ENCODE data around the gene LYPD6.

DNA sequence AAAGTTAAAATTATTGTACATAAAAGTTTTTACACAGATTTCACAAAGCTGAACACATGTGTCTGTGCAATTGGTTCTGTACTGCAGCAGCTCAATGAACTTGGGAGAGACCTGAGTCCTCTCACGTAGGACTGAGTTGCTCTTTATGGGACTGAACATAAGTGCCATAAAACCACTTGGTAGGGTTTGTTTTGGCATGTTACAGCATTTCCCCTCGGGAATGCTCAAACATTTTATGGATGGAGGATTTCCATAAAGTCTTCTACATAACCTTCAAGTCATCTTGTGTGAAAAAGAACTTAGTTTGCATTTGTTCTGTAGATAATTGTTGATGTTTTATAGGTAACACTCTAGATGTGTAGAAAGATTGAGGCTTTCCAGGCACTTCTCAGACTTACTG lies 15.9 kb downstream of the LYPD6 start:
- TF ChIP-seq, protein P1, sequence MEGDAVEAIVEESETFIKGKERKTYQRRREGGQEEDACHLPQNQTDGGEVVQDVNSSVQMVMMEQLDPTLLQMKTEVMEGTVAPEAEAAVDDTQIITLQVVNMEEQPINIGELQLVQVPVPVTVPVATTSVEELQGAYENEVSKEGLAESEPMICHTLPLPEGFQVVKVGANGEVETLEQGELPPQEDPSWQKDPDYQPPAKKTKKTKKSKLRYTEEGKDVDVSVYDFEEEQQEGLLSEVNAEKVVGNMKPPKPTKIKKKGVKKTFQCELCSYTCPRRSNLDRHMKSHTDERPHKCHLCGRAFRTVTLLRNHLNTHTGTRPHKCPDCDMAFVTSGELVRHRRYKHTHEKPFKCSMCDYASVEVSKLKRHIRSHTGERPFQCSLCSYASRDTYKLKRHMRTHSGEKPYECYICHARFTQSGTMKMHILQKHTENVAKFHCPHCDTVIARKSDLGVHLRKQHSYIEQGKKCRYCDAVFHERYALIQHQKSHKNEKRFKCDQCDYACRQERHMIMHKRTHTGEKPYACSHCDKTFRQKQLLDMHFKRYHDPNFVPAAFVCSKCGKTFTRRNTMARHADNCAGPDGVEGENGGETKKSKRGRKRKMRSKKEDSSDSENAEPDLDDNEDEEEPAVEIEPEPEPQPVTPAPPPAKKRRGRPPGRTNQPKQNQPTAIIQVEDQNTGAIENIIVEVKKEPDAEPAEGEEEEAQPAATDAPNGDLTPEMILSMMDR (tag by site-specific recombination; IDR thresholded peaks at IDR 0.05): no peak
- TF ChIP-seq, protein P2, sequence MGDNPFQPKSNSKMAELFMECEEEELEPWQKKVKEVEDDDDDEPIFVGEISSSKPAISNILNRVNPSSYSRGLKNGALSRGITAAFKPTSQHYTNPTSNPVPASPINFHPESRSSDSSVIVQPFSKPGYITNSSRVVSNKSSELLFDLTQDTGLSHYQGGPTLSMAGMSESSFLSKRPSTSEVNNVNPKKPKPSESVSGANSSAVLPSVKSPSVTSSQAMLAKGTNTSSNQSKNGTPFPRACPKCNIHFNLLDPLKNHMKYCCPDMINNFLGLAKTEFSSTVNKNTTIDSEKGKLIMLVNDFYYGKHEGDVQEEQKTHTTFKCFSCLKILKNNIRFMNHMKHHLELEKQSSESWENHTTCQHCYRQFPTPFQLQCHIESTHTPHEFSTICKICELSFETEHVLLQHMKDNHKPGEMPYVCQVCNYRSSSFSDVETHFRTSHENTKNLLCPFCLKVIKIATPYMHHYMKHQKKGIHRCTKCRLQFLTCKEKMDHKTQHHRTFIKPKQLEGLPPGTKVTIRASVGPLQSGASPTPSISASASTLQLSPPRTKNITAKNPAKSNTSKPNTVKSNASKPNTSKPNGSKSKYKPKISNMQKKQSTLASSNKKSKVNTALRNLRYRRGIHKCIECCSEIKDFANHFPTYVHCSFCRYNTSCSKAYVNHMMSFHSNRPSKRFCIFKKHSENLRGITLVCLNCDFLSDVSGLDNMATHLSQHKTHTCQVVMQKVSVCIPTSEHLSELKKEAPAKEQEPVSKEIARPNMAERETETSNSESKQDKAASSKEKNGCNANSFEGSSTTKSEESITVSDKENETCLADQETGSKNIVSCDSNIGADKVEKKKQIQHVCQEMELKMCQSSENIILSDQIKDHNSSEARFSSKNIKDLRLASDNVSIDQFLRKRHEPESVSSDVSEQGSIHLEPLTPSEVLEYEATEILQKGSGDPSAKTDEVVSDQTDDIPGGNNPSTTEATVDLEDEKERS (tag by site-specific recombination; IDR thresholded peaks at IDR 0.05): no peak
- no peak for TF ChIP-seq ZNF341 (tag by site-specific recombination; IDR thresholded peaks at IDR 0.05; ENCODE audit: low read depth)
- TF ChIP-seq, protein P3, sequence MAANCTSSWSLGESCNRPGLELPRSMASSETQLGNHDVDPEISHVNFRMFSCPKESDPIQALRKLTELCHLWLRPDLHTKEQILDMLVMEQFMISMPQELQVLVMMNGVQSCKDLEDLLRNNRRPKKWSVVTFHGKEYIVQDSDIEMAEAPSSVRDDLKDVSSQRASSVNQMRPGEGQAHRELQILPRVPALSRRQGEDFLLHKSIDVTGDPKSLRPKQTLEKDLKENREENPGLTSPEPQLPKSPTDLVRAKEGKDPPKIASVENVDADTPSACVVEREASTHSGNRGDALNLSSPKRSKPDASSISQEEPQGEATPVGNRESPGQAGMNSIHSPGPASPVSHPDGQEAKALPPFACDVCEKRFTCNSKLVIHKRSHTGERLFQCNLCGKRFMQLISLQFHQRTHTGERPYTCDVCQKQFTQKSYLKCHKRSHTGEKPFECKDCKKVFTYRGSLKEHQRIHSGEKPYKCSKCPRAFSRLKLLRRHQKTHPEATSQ (tag by site-specific recombination; IDR thresholded peaks at IDR 0.05): no peak
- TF ChIP-seq, protein P4, sequence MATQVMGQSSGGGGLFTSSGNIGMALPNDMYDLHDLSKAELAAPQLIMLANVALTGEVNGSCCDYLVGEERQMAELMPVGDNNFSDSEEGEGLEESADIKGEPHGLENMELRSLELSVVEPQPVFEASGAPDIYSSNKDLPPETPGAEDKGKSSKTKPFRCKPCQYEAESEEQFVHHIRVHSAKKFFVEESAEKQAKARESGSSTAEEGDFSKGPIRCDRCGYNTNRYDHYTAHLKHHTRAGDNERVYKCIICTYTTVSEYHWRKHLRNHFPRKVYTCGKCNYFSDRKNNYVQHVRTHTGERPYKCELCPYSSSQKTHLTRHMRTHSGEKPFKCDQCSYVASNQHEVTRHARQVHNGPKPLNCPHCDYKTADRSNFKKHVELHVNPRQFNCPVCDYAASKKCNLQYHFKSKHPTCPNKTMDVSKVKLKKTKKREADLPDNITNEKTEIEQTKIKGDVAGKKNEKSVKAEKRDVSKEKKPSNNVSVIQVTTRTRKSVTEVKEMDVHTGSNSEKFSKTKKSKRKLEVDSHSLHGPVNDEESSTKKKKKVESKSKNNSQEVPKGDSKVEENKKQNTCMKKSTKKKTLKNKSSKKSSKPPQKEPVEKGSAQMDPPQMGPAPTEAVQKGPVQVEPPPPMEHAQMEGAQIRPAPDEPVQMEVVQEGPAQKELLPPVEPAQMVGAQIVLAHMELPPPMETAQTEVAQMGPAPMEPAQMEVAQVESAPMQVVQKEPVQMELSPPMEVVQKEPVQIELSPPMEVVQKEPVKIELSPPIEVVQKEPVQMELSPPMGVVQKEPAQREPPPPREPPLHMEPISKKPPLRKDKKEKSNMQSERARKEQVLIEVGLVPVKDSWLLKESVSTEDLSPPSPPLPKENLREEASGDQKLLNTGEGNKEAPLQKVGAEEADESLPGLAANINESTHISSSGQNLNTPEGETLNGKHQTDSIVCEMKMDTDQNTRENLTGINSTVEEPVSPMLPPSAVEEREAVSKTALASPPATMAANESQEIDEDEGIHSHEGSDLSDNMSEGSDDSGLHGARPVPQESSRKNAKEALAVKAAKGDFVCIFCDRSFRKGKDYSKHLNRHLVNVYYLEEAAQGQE (tag by site-specific recombination; IDR thresholded peaks at IDR 0.05): no peak
- TF ChIP-seq, protein P5, sequence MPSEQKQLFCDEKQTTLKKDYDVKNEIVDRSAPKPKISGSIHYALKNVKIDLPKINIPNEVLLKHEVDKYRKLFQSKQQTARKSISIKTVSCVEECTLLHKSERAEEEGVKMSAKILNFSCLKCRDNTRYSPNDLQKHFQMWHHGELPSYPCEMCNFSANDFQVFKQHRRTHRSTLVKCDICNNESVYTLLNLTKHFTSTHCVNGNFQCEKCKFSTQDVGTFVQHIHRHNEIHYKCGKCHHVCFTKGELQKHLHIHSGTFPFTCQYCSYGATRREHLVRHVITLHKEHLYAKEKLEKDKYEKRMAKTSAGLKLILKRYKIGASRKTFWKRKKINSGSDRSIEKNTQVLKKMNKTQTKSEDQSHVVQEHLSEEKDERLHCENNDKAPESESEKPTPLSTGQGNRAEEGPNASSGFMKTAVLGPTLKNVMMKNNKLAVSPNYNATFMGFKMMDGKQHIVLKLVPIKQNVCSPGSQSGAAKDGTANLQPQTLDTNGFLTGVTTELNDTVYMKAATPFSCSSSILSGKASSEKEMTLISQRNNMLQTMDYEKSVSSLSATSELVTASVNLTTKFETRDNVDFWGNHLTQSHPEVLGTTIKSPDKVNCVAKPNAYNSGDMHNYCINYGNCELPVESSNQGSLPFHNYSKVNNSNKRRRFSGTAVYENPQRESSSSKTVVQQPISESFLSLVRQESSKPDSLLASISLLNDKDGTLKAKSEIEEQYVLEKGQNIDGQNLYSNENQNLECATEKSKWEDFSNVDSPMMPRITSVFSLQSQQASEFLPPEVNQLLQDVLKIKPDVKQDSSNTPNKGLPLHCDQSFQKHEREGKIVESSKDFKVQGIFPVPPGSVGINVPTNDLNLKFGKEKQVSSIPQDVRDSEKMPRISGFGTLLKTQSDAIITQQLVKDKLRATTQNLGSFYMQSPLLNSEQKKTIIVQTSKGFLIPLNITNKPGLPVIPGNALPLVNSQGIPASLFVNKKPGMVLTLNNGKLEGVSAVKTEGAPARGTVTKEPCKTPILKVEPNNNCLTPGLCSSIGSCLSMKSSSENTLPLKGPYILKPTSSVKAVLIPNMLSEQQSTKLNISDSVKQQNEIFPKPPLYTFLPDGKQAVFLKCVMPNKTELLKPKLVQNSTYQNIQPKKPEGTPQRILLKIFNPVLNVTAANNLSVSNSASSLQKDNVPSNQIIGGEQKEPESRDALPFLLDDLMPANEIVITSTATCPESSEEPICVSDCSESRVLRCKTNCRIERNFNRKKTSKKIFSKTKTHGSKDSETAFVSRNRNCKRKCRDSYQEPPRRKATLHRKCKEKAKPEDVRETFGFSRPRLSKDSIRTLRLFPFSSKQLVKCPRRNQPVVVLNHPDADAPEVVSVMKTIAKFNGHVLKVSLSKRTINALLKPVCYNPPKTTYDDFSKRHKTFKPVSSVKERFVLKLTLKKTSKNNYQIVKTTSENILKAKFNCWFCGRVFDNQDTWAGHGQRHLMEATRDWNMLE (tag by site-specific recombination; conservative IDR thresholded peaks at IDR 0.05; ENCODE audit: low read depth): no peak
